SK-N-SH (cell line): ENCODE measurements around the gene F11R. TPM values are rescaled to one million over a fixed set of nuclear protein-coding genes. Genes with fewer than 3 reads are reported as not detected.

Experiments used
- CTCF ChIA-PET: fragments of 300-600, 350-600 bp; formaldehyde crosslinking; extraction: SDS; loops from one replicate; lab custom pipeline; 2021; lab: Yijun Ruan, JAX
- POLR2A ChIA-PET: fragments of 350-600 bp; sonication (Branson Sonifier 250); formaldehyde crosslinking; extraction: SDS; loops from one replicate; lab custom pipeline; 2020; ENCODE audit warnings: antibody characterized with exemption, inconsistent platforms; lab: Yijun Ruan, JAX
- DNase-seq: peaks from one replicate; pipeline ENCODE4 v3.0.0; 2012
- H2AFZ ChIP-seq: fragments of 200-600 bp; sonication (generic); 2 replicates; pipeline ENCODE4 v1.8.1; 2016; ENCODE audit warnings: antibody characterized with exemption, mild to moderate bottlenecking, low read depth
- H3F3A ChIP-seq: fragments of 200-600 bp; sonication (generic); replicated peaks from 2 replicates; pipeline ENCODE3; 2016; ENCODE audit warnings: antibody characterized with exemption, mild to moderate bottlenecking; ENCODE audit not compliant: insufficient read depth
- H3K27ac ChIP-seq, 2 experiments: fragments of 200-500 bp in 1 of 2; fragments of 200-600 bp in 1 of 2; sonication (Bioruptor generic) in 1 of 2; sonication (generic), shearing (Covaris generic) in 1 of 2; 2 replicates each; pipeline versions ENCODE4 v1.5.1 to v1.6.1; 2014 to 2016; ENCODE audit warnings: low read depth in 2 of 2, inconsistent platforms in 1 of 2, low read length in 1 of 2, mild to moderate bottlenecking in 1 of 2, mixed read lengths in 1 of 2
- H3K27me3 ChIP-seq: fragments of 200-600 bp; sonication (generic), shearing (Covaris generic); 2 replicates; pipeline ENCODE4 v1.6.1; 2016; ENCODE audit warnings: mixed run types; ENCODE audit not compliant: insufficient read depth
- H3K36me3 ChIP-seq, 2 experiments: fragments of 200-500 bp in 1 of 2; fragments of 200-600 bp in 1 of 2; sonication (Bioruptor generic) in 1 of 2; sonication (generic) in 1 of 2; replicated peaks in 1 of 2; 2 replicates each; pipeline versions ENCODE3 to v1.5.1; 2014 to 2016; ENCODE audit warnings: low read length in 1 of 2, mild to moderate bottlenecking in 1 of 2; ENCODE audit not compliant: insufficient read depth in 2 of 2, control insufficient read depth in 1 of 2
- H3K4me1 ChIP-seq, 2 experiments: fragments of 200-500 bp in 1 of 2; fragments of 200-600 bp in 1 of 2; sonication (Bioruptor generic) in 1 of 2; sonication (generic), shearing (Covaris generic) in 1 of 2; 2 replicates each; pipeline versions ENCODE4 v1.5.1 to v1.6.1; 2014 to 2016; ENCODE audit warnings: low read depth in 1 of 2, low read length in 1 of 2, mixed run types in 1 of 2; ENCODE audit not compliant: insufficient read depth in 2 of 2, control insufficient read depth in 1 of 2
- H3K4me2 ChIP-seq: fragments of 200-600 bp; sonication (generic), shearing (Covaris generic); 2 replicates; pipeline ENCODE4 v1.6.1; 2017; ENCODE audit warnings: mixed run types
- H3K4me3 ChIP-seq, 2 experiments: fragments of 200-500 bp in 1 of 2; fragments of 200-600 bp in 1 of 2; sonication (Bioruptor generic) in 1 of 2; sonication (generic), shearing (Covaris generic) in 1 of 2; 2 replicates each; pipeline versions ENCODE4 v1.5.1 to v1.8.1; 2014 to 2016; ENCODE audit warnings: low read depth in 2 of 2, inconsistent platforms in 1 of 2, low read length in 1 of 2, mild to moderate bottlenecking in 1 of 2, mixed read lengths in 1 of 2, moderate library complexity in 1 of 2
- H3K79me2 ChIP-seq: fragments of 200-600 bp; sonication (generic); 2 replicates; pipeline ENCODE4 v1.8.1; 2017; ENCODE audit warnings: mild to moderate bottlenecking; ENCODE audit not compliant: insufficient read depth
- H3K9ac ChIP-seq: fragments of 200-600 bp; sonication (generic); 2 replicates; pipeline ENCODE4 v1.6.1; 2017; ENCODE audit warnings: mixed run types
- H3K9me2 ChIP-seq: fragments of 200-600 bp; sonication (generic); 2 replicates; pipeline ENCODE4 v1.6.1; 2017; ENCODE audit warnings: mixed run types
- H3K9me3 ChIP-seq: fragments of 200-600 bp; sonication (generic); 2 replicates; pipeline ENCODE4 v1.6.1; 2017; ENCODE audit warnings: mixed run types, mild to moderate bottlenecking, moderate library complexity
- H4K20me1 ChIP-seq: fragments of 200-600 bp; sonication (generic); 2 replicates; pipeline ENCODE4 v1.6.1; 2017; ENCODE audit warnings: mild to moderate bottlenecking, mixed run types; ENCODE audit not compliant: insufficient read depth
- ELF1 ChIP-seq: IDR thresholded peaks from 2 replicates; pipeline ENCODE4 v1.4.0; 2012
- EP300 ChIP-seq, 2 experiments: IDR thresholded peaks; 2 replicates each; pipeline versions ENCODE4 v1.4.0 to v1.6.1; 2012; ENCODE audit warnings: borderline replicate concordance in 1 of 2, low read depth in 1 of 2, low read length in 1 of 2
- FOXJ3 ChIP-seq: sonication (generic); formaldehyde crosslinking; IDR thresholded peaks from 2 replicates; pipeline ENCODE4 v1.5.1; 2020; ENCODE audit warnings: mild to moderate bottlenecking, missing genetic modification reagents
- FOXM1 ChIP-seq: IDR thresholded peaks from 2 replicates; pipeline ENCODE4 v1.4.0; 2012; ENCODE audit warnings: low read depth, mild to moderate bottlenecking
- GATA2 ChIP-seq: sonication (generic); formaldehyde crosslinking; IDR thresholded peaks from 2 replicates; pipeline ENCODE4 v1.5.0; 2020; ENCODE audit warnings: mild to moderate bottlenecking, missing genetic modification reagents
- JUND ChIP-seq: IDR thresholded peaks from 2 replicates; pipeline ENCODE4 v1.4.0; 2012
- MEF2A ChIP-seq: IDR thresholded peaks from 2 replicates; pipeline ENCODE4 v1.4.0; 2012; ENCODE audit warnings: low read depth, borderline replicate concordance
- NRF1 ChIP-seq: IDR thresholded peaks from 2 replicates; pipeline ENCODE4 v1.6.1; 2012; ENCODE audit warnings: low read depth, mild to moderate bottlenecking, low read length
- POLR2AphosphoS5 ChIP-seq: IDR thresholded peaks from 2 replicates; pipeline ENCODE4 v1.6.1; 2012; ENCODE audit warnings: low read depth, low read length
- RCOR1 ChIP-seq: fragments of 150-350 bp; IDR thresholded peaks from 2 replicates; pipeline ENCODE4 v1.6.1; 2017; ENCODE audit warnings: antibody characterized with exemption, low read length
- REST ChIP-seq: IDR thresholded peaks from 2 replicates; pipeline ENCODE4 v1.6.1; 2012; ENCODE audit warnings: mild to moderate bottlenecking, low read depth, low read length, moderate library complexity
- RFX5 ChIP-seq: IDR thresholded peaks from 2 replicates; pipeline ENCODE4 v1.6.1; 2012; ENCODE audit warnings: mild to moderate bottlenecking, improper control_type of control experiment, low read length
- SIN3A ChIP-seq: IDR thresholded peaks from 2 replicates; pipeline ENCODE4 v1.6.1; 2012; ENCODE audit warnings: low read depth, mild to moderate bottlenecking, low read length, moderate library complexity, borderline replicate concordance
- SMC3 ChIP-seq: IDR thresholded peaks from 2 replicates; pipeline ENCODE4 v1.6.1; 2012; ENCODE audit warnings: low read depth, low read length, improper control_type of control experiment
- TCF12 ChIP-seq: IDR thresholded peaks from 2 replicates; pipeline ENCODE4 v1.4.0; 2012
- TEAD4 ChIP-seq: IDR thresholded peaks from 2 replicates; pipeline ENCODE4 v1.4.0; 2012; ENCODE audit warnings: mild to moderate bottlenecking, borderline replicate concordance; ENCODE audit not compliant: insufficient read depth
- YY1 ChIP-seq: IDR thresholded peaks from 2 replicates; pipeline ENCODE4 v1.4.0; 2012; ENCODE audit warnings: low read depth, mild to moderate bottlenecking
- WGBS: methylation state at CpG from one replicate; pipeline ENCODE4 v1.1.6; 2017; ENCODE audit warnings: low lambda C conversion rate; 5-methylcytosine and 5-hydroxymethylcytosine counted together
- polyA plus RNA-seq, 3 experiments: library from polyadenylated mRNA; depleted of rRNA; stranded (reverse); fragments of >200 nt; gene quantifications; 2 replicates each; pipeline ENCODE4 v1.2.3, GENCODE V29; 2012
- TF ChIP-seq, protein P1 (sequence below): IDR thresholded peaks from 2 replicates; pipeline ENCODE4 v1.4.0; 2012; ENCODE audit warnings: low read depth
- TF ChIP-seq, protein P2 (sequence below): IDR thresholded peaks from 2 replicates; pipeline ENCODE4 v1.4.0; 2012; ENCODE audit warnings: low read depth, borderline replicate concordance
- TF ChIP-seq, protein P3 (sequence below): fragments of 150-350 bp; IDR thresholded peaks from 2 replicates; pipeline ENCODE4 v1.6.1; 2017; ENCODE audit warnings: antibody characterized with exemption, low read length, low read depth, borderline replicate concordance

F11R gene
- polyA plus RNA-seq, 1 of the 3 experiments (the other 2 are of a cell fraction), result 9.0 TPM

DNA sequence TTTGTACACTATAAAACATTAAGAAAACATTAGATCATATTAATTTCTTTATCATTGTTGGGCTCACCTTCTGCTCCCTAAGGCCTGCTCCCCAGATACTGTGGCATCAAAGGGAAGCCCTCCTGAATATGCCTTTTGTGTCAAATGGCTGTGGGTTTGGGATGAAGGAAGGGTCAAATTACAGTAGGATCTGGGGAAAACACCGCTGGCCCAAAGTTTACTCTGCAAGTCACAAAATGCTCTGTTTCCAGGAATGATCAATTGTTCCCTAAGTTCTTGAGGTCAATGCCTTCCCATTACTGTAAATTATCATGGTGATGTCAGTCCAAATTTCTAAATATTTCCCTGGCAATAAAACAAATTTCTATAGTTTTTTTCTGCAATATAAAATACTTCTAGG, 59.5 kb downstream of the F11R start:
- POLR2A ChIA-PET, result no interaction called here
- Histone ChIP-seq H3F3A (no peaks in the 10 kb centered on the region), H3K4me2 (no peak overlapping the region), H3K36me3 (no peaks in the 10 kb centered on the region), H3K4me1 (no peaks in the 10 kb centered on the region), H3K27me3 (peaks cover 48% of the 10 kb centered on the region; the same call in 1 of the 2 replicates), H3K27ac (no peak overlapping the region), H3K9me2 (no peaks in the 10 kb centered on the region), H3K79me2 (no peaks in the 10 kb centered on the region), H3K9me3 (no peaks in the 10 kb centered on the region), H4K20me1 (no peaks in the 10 kb centered on the region), H3K4me3 (no peak overlapping the region), H3K9ac (no peak overlapping the region), H2AFZ (no peak overlapping the region)
- 0% methylated on average over 1 of the region's 1 CpG for WGBS
- TF ChIP-seq NRF1, result no peak
- TF ChIP-seq SMC3, result no peak
- TF ChIP-seq, protein P1, sequence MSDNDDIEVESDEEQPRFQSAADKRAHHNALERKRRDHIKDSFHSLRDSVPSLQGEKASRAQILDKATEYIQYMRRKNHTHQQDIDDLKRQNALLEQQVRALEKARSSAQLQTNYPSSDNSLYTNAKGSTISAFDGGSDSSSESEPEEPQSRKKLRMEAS, result no peak
- TF ChIP-seq SIN3A, result no peak
- no peak for TF ChIP-seq TCF12
- no peak for TF ChIP-seq TEAD4
- TF ChIP-seq, protein P2, sequence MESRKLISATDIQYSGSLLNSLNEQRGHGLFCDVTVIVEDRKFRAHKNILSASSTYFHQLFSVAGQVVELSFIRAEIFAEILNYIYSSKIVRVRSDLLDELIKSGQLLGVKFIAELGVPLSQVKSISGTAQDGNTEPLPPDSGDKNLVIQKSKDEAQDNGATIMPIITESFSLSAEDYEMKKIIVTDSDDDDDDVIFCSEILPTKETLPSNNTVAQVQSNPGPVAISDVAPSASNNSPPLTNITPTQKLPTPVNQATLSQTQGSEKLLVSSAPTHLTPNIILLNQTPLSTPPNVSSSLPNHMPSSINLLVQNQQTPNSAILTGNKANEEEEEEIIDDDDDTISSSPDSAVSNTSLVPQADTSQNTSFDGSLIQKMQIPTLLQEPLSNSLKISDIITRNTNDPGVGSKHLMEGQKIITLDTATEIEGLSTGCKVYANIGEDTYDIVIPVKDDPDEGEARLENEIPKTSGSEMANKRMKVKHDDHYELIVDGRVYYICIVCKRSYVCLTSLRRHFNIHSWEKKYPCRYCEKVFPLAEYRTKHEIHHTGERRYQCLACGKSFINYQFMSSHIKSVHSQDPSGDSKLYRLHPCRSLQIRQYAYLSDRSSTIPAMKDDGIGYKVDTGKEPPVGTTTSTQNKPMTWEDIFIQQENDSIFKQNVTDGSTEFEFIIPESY, result no peak
- no peak for TF ChIP-seq RCOR1
- TF ChIP-seq MEF2A, result no peak
- TF ChIP-seq FOXM1, result no peak
- no peak for TF ChIP-seq REST
- no peak for TF ChIP-seq FOXJ3
- TF ChIP-seq YY1, result no peak
- no peak for TF ChIP-seq POLR2AphosphoS5
- TF ChIP-seq GATA2 (CRISPR knock-in tag), result no peak
- no peak for TF ChIP-seq EP300 (IDR thresholded peaks at IDR 0.05; ENCODE audit: borderline replicate concordance in 1 of 2, low read depth in 1 of 2, low read length in 1 of 2)
- TF ChIP-seq JUND, result no peak
- TF ChIP-seq, protein P3, sequence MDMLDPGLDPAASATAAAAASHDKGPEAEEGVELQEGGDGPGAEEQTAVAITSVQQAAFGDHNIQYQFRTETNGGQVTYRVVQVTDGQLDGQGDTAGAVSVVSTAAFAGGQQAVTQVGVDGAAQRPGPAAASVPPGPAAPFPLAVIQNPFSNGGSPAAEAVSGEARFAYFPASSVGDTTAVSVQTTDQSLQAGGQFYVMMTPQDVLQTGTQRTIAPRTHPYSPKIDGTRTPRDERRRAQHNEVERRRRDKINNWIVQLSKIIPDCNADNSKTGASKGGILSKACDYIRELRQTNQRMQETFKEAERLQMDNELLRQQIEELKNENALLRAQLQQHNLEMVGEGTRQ, result no peak
- TF ChIP-seq ELF1, result no peak
- no peak for TF ChIP-seq RFX5
- CTCF ChIA-PET, result interaction anchor here (0.5 kb wide), 1 partner anchor 1000 kb away, joined by 4 read pairs; no protein-coding TSS in a partner anchor
- no peak for DNase-seq
